ENCODE data around the gene NIPAL1. TPM values are rescaled to one million over a fixed set of nuclear protein-coding genes. Genes with fewer than 3 reads are reported as not detected.

The NIPAL1 gene
- total RNA-seq, 1 experiment from 2014 or later: 7.3 TPM

DNA sequence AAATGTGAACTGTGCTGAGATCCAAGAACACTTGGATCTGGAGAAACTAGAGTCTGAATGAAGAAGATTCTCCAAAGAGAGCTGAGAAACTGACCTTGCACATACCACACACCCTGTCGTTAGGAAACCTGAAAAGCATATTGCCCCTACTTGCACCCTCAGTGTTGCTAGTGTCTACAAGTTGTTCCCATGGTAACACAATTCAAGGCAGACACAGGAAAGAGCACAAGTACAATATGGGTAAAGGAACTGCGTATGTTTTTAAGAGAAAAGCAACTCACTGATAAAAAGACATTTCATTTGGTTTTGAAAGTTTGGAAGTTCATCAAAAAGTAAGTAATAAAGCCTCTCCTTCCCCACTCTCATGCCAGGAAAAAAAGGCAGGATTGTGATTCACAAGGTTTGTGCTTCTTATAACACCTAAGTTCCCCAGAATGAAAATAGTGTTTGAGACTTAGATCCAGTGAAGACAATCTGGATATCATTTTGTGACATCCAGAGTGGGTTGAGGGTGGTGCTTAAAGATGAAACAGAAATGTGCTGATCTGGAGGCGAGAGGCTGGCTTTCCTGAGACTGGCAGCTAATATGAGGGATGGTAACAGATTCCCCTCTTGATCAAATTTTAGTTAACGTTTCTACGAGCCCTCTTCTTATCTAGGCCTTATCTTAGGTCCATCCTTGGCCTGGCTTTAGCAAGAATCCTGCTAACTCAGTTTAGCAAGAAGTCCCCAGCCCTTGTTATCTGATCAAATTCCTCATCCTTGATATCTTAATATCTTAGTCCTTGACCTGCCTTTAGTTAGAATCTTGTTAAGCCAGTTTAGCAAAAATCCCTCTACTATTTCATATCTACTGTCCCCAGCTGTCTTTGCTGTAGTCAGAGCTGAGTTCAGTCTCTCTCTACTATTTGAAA, 42.3 kb downstream of the NIPAL1 start:
- H3K9me3 ChIP-seq (ENCODE audit: low read length): no peaks in the 10 kb centered on the region
- no peak overlapping the region for H3K27ac ChIP-seq (ENCODE audit: low read length)
- TF ChIP-seq EZH2phosphoT487 (IDR thresholded peaks at IDR 0.05; ENCODE audit: borderline replicate concordance, low read length) (no peak), EZH2 (IDR thresholded peaks at IDR 0.05; ENCODE audit: low read length, unreplicated experiment) (no peak)
- TF ChIP-seq, protein P1, sequence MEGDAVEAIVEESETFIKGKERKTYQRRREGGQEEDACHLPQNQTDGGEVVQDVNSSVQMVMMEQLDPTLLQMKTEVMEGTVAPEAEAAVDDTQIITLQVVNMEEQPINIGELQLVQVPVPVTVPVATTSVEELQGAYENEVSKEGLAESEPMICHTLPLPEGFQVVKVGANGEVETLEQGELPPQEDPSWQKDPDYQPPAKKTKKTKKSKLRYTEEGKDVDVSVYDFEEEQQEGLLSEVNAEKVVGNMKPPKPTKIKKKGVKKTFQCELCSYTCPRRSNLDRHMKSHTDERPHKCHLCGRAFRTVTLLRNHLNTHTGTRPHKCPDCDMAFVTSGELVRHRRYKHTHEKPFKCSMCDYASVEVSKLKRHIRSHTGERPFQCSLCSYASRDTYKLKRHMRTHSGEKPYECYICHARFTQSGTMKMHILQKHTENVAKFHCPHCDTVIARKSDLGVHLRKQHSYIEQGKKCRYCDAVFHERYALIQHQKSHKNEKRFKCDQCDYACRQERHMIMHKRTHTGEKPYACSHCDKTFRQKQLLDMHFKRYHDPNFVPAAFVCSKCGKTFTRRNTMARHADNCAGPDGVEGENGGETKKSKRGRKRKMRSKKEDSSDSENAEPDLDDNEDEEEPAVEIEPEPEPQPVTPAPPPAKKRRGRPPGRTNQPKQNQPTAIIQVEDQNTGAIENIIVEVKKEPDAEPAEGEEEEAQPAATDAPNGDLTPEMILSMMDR (conservative IDR thresholded peaks at IDR 0.05; ENCODE audit: low read depth, low read length): no peak
- H3K9me2 ChIP-seq (replicated peaks; ENCODE audit: low read length): no peaks in the 10 kb centered on the region
- no peaks in the 10 kb centered on the region for H3K4me1 ChIP-seq (ENCODE audit: insufficient read depth, low read length)
- POLR2A ChIA-PET (ENCODE audit: unreplicated experiment): no interaction called here
- ATAC-seq (no peak), DNase-seq (no peak)
- CTCF ChIA-PET: no interaction called here
- H3K9ac ChIP-seq (ENCODE audit: low read length): no peak overlapping the region
- intact Hi-C loops (cut with micrococcal nuclease): no loop called here
- H3K36me3 ChIP-seq (ENCODE audit: low read depth, low read length): no peaks in the 10 kb centered on the region
- H3K4me3 ChIP-seq (ENCODE audit: low read length): no peak overlapping the region
- H3K79me2 ChIP-seq (ENCODE audit: low read length): no peaks in the 10 kb centered on the region
- no peaks in the 10 kb centered on the region for H3K27me3 ChIP-seq (ENCODE audit: low read length)
- no peak overlapping the region for H3K4me2 ChIP-seq (ENCODE audit: low read length)
- no peak overlapping the region for H2AFZ ChIP-seq (ENCODE audit: low read length)
- no peaks in the 10 kb centered on the region for H3F3A ChIP-seq (ENCODE audit: low read length, unreplicated experiment)
- no TSS peak for BruUV-seq (replicated peaks)
- no peaks in the 10 kb centered on the region for H4K20me1 ChIP-seq (ENCODE audit: low read length)

DNA sequence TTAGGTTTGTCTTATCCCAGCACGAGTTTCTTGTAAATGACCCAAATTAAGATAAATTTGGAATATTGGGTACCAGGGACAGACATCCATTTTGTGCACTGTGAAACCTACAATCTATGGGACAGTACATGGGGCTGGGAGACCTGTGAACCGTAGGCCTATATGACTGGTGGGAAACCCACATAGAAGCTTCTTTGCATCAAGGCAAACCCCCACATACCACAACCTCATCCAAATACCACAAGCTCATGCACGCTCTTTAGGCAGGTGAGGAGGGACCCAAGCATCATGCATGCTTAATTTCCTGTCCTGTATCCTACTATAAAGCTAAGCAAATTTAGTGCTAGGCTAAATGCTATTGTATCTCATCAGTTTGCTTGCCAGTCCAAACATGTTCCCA, 47.8 kb downstream of the NIPAL1 start:
- no peaks in the 10 kb centered on the region for H3K27me3 ChIP-seq (ENCODE audit: low read length)
- H3K4me2 ChIP-seq (ENCODE audit: low read length): no peak overlapping the region
- no peaks in the 10 kb centered on the region for H3K36me3 ChIP-seq (ENCODE audit: low read depth, low read length)
- no peaks in the 10 kb centered on the region for H3K9me2 ChIP-seq (replicated peaks; ENCODE audit: low read length)
- no peak overlapping the region for H3K9ac ChIP-seq (ENCODE audit: low read length)
- H3K27ac ChIP-seq (ENCODE audit: low read length): no peak overlapping the region
- POLR2A ChIA-PET (ENCODE audit: unreplicated experiment): no interaction called here
- no peaks in the 10 kb centered on the region for H3K79me2 ChIP-seq (ENCODE audit: low read length)
- no TSS peak for BruUV-seq (replicated peaks)
- no peaks in the 10 kb centered on the region for H3K4me1 ChIP-seq (ENCODE audit: insufficient read depth, low read length)
- no peaks in the 10 kb centered on the region for H4K20me1 ChIP-seq (ENCODE audit: low read length)
- no peaks in the 10 kb centered on the region for H3F3A ChIP-seq (ENCODE audit: low read length, unreplicated experiment)
- CTCF ChIA-PET: no interaction called here
- H3K4me3 ChIP-seq (ENCODE audit: low read length): no peak overlapping the region
- intact Hi-C loops (cut with micrococcal nuclease): no loop called here
- DNase-seq: no peak
- H3K9me3 ChIP-seq (ENCODE audit: low read length): no peaks in the 10 kb centered on the region
- no peak overlapping the region for H2AFZ ChIP-seq (ENCODE audit: low read length)
- TF ChIP-seq, protein P1 (conservative IDR thresholded peaks at IDR 0.05; ENCODE audit: low read depth, low read length): no peak
- TF ChIP-seq EZH2 (IDR thresholded peaks at IDR 0.05; ENCODE audit: low read length, unreplicated experiment) (no peak), EZH2phosphoT487 (IDR thresholded peaks at IDR 0.05; ENCODE audit: borderline replicate concordance, low read length) (no peak)
- ATAC-seq: no peak

DNA sequence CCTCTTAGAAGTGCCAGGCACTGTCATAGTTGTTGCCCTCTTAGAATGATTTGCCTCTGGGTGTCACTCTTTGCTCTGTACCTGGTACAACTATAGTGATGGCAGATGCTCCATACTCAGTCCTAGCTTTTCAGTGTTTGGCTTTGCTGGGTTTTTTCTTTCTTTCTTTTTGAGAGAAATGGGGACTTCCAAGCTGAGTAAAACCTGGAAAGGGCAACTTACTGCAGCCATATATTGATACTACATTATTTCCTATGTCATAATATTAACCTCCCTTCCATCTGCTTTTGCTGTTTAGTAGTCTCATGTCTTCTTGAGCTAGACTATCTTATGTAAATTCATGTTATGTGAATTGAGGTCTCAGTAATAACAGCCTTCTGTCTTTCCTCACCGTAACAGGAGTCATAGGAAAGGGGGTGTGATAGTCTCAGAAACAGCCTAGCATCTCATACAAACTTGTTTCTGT, 49.0 kb downstream of the NIPAL1 start:
- ChIA-PET CTCF (no interaction called here), POLR2A (ENCODE audit: unreplicated experiment) (interaction anchor here (0.6 kb wide), 1 partner anchor 36 kb away, joined by 3 read pairs; no protein-coding TSS in a partner anchor)
- Histone ChIP-seq H3K4me2 (ENCODE audit: low read length) (no peak overlapping the region), H3K9me2 (replicated peaks; ENCODE audit: low read length) (no peaks in the 10 kb centered on the region), H3K27ac (ENCODE audit: low read length) (no peak overlapping the region), H4K20me1 (ENCODE audit: low read length) (no peaks in the 10 kb centered on the region), H3K9ac (ENCODE audit: low read length) (no peak overlapping the region), H3K36me3 (ENCODE audit: low read depth, low read length) (no peaks in the 10 kb centered on the region), H3F3A (ENCODE audit: low read length, unreplicated experiment) (no peaks in the 10 kb centered on the region), H3K9me3 (ENCODE audit: low read length) (no peaks in the 10 kb centered on the region), H3K4me1 (ENCODE audit: insufficient read depth, low read length) (no peaks in the 10 kb centered on the region), H3K27me3 (ENCODE audit: low read length) (no peaks in the 10 kb centered on the region), H3K79me2 (ENCODE audit: low read length) (no peaks in the 10 kb centered on the region), H2AFZ (ENCODE audit: low read length) (no peak overlapping the region), H3K4me3 (ENCODE audit: low read length) (no peak overlapping the region)
- ATAC-seq (no peak), DNase-seq (no peak)
- intact Hi-C loops (cut with micrococcal nuclease): no loop called here
- BruUV-seq (replicated peaks): no TSS peak
- TF ChIP-seq EZH2 (IDR thresholded peaks at IDR 0.05; ENCODE audit: low read length, unreplicated experiment) (no peak), EZH2phosphoT487 (IDR thresholded peaks at IDR 0.05; ENCODE audit: borderline replicate concordance, low read length) (no peak)
- TF ChIP-seq, protein P1 (conservative IDR thresholded peaks at IDR 0.05; ENCODE audit: low read depth, low read length): no peak

Measured in PC-3 (cell line).